K562 (cell line): ENCODE results near the gene SST.

ENCODE experiments used
- EP300 ChIP-seq: IDR thresholded peaks from 2 replicates; pipeline ENCODE4 v1.6.1; 2012; ENCODE audit warnings: low read length, improper control_type of control experiment
- FOSL1 ChIP-seq: fragments of 200-800 bp; sonication (Bioruptor generic); conservative IDR thresholded peaks from 2 replicates; pipeline ENCODE4 v1.6.1; 2016; ENCODE audit warnings: missing genetic modification characterization, missing compliant biosample characterization
- MAFG ChIP-seq: fragments of 450-650 bp; conservative IDR thresholded peaks from 2 replicates; pipeline ENCODE4 v1.6.1; 2016; ENCODE audit warnings: missing genetic modification characterization, missing compliant biosample characterization
- NR3C1 ChIP-seq: sonication (generic); formaldehyde crosslinking; IDR thresholded peaks from 2 replicates; pipeline ENCODE4 v1.8.1; 2022; ENCODE audit warnings: missing genetic modification reagents
- PTRF ChIP-seq: fragments of 450-650 bp; IDR thresholded peaks from 2 replicates; pipeline ENCODE4 v1.6.1; 2016; ENCODE audit warnings: mild to moderate bottlenecking, missing genetic modification characterization, missing compliant biosample characterization
- TAF1 ChIP-seq: IDR thresholded peaks from 2 replicates; pipeline ENCODE4 v1.6.1; 2011; ENCODE audit warnings: mild to moderate bottlenecking, low read length, moderate library complexity; ENCODE audit not compliant: insufficient read depth, control insufficient read depth, severe bottlenecking; ENCODE audit errors: extremely low read depth
- ZFX ChIP-seq: sonication (generic); formaldehyde crosslinking; IDR thresholded peaks from 2 replicates; pipeline ENCODE4 v1.8.0; 2022; ENCODE audit warnings: mild to moderate bottlenecking, missing genetic modification reagents, moderate library complexity
- TF ChIP-seq, protein P1 (sequence below): fragments of 450-650 bp; conservative IDR thresholded peaks from 2 replicates; pipeline ENCODE4 v1.6.1; 2016; ENCODE audit warnings: missing genetic modification characterization, low read depth, mild to moderate bottlenecking, control low read depth, missing compliant biosample characterization

GRCh38 chr3:187706971-187707370 is 36.8 kb upstream of the SST start:
- TF ChIP-seq PTRF (tag) (no peak), TAF1 (no peak), MAFG (no peak), FOSL1 (tag) (no peak), NR3C1 (no peak), ZFX (no peak), EP300 (no peak)
- TF ChIP-seq, protein P1, sequence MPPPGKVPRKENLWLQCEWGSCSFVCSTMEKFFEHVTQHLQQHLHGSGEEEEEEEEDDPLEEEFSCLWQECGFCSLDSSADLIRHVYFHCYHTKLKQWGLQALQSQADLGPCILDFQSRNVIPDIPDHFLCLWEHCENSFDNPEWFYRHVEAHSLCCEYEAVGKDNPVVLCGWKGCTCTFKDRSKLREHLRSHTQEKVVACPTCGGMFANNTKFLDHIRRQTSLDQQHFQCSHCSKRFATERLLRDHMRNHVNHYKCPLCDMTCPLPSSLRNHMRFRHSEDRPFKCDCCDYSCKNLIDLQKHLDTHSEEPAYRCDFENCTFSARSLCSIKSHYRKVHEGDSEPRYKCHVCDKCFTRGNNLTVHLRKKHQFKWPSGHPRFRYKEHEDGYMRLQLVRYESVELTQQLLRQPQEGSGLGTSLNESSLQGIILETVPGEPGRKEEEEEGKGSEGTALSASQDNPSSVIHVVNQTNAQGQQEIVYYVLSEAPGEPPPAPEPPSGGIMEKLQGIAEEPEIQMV (tag), result no peak
